Effector memory CD4-positive, alpha-beta T cell (primary cell): ENCODE results near the gene SYNJ2.

Source experiments
- DNase-seq, 3 donors: peaks; one replicate each; pipeline ENCODE4 v3.0.0-alpha.2; 2020
- H3K27ac ChIP-seq: 2 replicates; pipeline ENCODE4 v1.7.0; 2013; ENCODE audit warnings: mild to moderate bottlenecking, low read length, moderate library complexity; ENCODE audit not compliant: insufficient read depth, poor library complexity, severe bottlenecking
- H3K27me3 ChIP-seq: replicated peaks from 2 replicates; pipeline ENCODE4 v1.7.0; 2013; ENCODE audit warnings: mild to moderate bottlenecking, low read length; ENCODE audit not compliant: insufficient read depth, control insufficient read depth, poor library complexity, severe bottlenecking
- H3K36me3 ChIP-seq: 2 replicates; pipeline ENCODE4 v1.7.0; 2013; ENCODE audit warnings: mild to moderate bottlenecking, low read length, moderate library complexity; ENCODE audit not compliant: control insufficient read depth, insufficient read depth
- H3K4me1 ChIP-seq: 2 replicates; pipeline ENCODE4 v1.7.0; 2013; ENCODE audit warnings: low read length, mild to moderate bottlenecking; ENCODE audit not compliant: control insufficient read depth, insufficient read depth, poor library complexity, severe bottlenecking
- H3K4me3 ChIP-seq: 2 replicates; pipeline ENCODE4 v1.7.0; 2013; ENCODE audit warnings: low read length, low read depth, mild to moderate bottlenecking; ENCODE audit not compliant: insufficient read depth, poor library complexity, severe bottlenecking
- H3K9me3 ChIP-seq: 2 replicates; pipeline ENCODE4 v1.7.0; 2013; ENCODE audit warnings: mild to moderate bottlenecking, low read length, moderate library complexity; ENCODE audit not compliant: control insufficient read depth

Gene SYNJ2

DNA sequence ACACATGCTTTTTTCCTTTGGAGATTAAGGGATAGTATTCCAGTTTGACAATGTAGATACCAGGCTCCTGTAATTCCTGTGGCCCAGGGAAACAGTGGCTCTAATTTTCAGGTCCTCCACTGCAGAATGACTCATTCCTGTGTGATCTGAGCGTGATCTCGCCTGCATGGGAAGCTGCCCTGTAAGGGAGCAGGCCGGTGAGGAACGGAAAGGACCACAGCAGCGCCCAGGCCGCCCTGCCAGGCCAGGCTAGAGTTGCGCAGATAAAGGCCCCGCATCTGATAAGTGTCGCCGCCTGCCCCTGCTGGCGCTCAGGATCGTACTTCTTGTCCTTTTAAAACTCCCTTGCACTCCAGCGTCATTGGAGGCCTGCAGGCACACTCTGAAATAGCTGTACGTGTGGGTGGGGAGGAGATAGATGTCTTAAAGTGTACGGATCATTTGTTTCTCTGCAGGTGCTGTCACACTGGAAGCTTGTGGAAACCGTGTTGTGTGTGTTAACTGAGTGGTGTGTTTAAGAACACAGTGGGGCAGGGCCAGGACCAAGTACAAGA, 60.7 kb downstream of the SYNJ2 start:
- Histone ChIP-seq H3K9me3 (no peaks in the 10 kb centered on the region), H3K27me3 (no peaks in the 10 kb centered on the region), H3K27ac (no peak overlapping the region), H3K36me3 (peaks cover 30% of the 10 kb centered on the region), H3K4me1 (no peaks in the 10 kb centered on the region), H3K4me3 (no peak overlapping the region)
- DNase-seq = no peak

DNA sequence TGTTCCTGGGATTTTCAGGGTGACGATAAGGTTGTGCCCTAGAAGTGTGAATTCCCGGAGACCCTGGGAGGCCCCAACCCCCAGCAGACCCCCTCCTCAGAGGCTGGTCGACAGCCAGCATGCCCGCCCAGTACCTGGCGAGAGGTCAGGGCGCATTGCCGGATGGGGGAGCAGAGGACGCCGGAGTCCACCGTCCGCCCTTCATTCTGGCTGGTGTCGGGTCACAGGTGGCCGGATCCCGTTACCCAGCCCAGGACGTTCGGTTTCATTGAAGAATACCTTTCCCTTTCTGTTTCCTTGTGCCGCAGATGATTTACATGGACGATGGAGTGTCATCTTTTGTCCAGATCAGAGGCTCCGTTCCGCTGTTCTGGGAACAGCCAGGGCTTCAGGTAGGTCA, 61.3 kb downstream of the SYNJ2 start:
- Histone ChIP-seq H3K4me3 (no peak overlapping the region), H3K9me3 (no peaks in the 10 kb centered on the region), H3K27ac (no peak overlapping the region), H3K4me1 (no peaks in the 10 kb centered on the region), H3K27me3 (no peaks in the 10 kb centered on the region), H3K36me3 (peaks cover 27% of the 10 kb centered on the region)
- DNase-seq = no peak

DNA sequence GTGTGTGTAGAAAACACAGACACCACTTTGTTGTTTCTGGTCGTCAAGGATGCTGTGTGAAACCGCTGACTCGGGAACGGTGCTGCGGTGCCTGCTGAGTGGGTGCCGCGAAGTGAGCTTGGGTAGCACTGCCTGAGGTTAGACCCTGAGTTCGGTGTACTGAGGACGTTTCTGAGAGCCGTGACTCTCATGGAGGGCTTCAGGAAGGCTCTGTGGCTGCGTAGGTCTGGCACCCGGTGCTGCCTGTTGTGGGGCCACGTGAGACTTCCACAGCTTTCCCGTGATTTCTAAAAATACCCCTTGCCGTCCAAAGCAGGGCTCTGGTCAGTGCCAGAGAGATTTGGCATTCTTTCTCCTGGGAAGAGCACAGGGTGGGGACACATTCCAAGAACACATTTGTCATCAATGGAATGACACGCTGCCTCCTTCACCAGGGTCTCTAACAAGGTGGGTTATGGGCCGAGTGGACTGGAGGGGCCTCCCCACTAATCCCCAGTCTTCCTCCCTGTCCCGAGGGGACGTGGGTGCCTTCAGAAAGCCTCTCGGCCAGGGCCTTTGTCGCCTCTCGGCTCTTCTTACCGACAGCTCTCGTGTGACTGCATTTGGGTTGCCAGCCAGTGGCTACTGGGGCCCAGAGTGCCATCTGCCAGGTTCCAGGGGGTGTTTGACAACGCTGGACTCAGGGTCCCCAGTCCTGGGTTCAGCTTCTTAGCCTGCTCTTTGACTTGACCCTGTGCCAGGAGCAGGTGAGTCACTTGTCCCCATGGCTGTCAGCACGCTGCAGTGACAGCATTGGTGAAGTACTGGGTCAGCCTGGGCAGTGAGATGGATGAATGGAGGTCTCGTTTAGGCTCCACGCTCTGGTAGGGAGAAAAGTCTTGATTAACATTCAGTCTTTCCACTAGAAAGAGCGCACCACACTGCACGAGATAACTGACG, 62.2 kb downstream of the SYNJ2 start:
- Histone ChIP-seq H3K9me3 (no peaks in the 10 kb centered on the region), H3K27me3 (no peaks in the 10 kb centered on the region), H3K27ac (no peak overlapping the region), H3K4me3 (no peak overlapping the region), H3K36me3 (peaks cover 26% of the 10 kb centered on the region), H3K4me1 (no peaks in the 10 kb centered on the region)
- DNase-seq = no peak

DNA sequence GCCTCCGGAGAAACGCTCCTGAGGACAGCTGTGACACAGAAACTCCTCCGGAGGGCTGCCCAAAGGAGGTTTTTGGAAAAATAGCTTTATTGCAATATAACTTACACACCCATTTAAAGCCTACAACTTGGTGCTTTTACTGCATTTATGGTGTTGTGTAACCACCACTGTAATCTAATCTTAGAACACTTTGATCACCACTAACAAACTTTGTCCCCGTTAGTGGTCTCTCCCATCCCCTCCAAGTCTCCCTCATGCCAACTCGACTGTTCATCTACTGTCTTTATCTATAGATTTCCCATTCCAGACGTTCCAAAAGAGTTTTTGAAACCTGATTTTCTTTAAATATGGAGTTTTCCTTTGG, 62.8 kb downstream of the SYNJ2 start:
- Histone ChIP-seq H3K27ac (no peak overlapping the region), H3K9me3 (no peaks in the 10 kb centered on the region), H3K36me3 (peaks cover 26% of the 10 kb centered on the region), H3K27me3 (no peaks in the 10 kb centered on the region), H3K4me3 (no peak overlapping the region), H3K4me1 (no peaks in the 10 kb centered on the region)
- no peak for DNase-seq

- Histone ChIP-seq H3K27me3 (no peaks in the 10 kb centered on the region), H3K27ac (no peak overlapping the region), H3K4me3 (no peak overlapping the region), H3K36me3 (peaks cover 26% of the 10 kb centered on the region), H3K9me3 (no peaks in the 10 kb centered on the region), H3K4me1 (no peaks in the 10 kb centered on the region)
- no peak for DNase-seq
Observed at GRCh38 chr6:158046201-158047126, 64.8 kb downstream of the SYNJ2 start.

DNA sequence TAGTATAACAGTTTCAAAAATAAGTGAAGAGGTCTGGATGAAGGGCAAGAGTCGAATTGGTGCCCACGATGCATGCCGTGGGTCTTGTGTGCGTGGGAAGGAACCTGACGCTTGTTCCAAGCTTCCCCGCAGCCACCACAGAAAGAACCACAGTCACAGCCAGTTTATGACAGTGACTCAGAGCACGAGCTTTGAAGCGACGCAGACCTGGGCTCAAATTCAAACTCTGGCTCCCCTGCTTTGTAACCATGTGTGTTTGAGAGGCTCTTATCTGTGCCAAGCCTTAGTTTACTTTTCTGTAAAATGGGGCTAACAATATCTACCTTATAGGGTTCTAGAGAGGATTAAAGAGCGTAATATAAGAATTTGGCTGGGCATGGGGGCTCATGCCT, 65.5 kb downstream of the SYNJ2 start:
- no peaks in the 10 kb centered on the region for H3K4me1 ChIP-seq
- H3K27me3 ChIP-seq = no peaks in the 10 kb centered on the region
- H3K9me3 ChIP-seq = no peaks in the 10 kb centered on the region
- peaks cover 23% of the 10 kb centered on the region for H3K36me3 ChIP-seq
- DNase-seq = peak in 2 of 3 donors; percentile 10 to 15
- no peak overlapping the region for H3K27ac ChIP-seq
- no peak overlapping the region for H3K4me3 ChIP-seq

DNA sequence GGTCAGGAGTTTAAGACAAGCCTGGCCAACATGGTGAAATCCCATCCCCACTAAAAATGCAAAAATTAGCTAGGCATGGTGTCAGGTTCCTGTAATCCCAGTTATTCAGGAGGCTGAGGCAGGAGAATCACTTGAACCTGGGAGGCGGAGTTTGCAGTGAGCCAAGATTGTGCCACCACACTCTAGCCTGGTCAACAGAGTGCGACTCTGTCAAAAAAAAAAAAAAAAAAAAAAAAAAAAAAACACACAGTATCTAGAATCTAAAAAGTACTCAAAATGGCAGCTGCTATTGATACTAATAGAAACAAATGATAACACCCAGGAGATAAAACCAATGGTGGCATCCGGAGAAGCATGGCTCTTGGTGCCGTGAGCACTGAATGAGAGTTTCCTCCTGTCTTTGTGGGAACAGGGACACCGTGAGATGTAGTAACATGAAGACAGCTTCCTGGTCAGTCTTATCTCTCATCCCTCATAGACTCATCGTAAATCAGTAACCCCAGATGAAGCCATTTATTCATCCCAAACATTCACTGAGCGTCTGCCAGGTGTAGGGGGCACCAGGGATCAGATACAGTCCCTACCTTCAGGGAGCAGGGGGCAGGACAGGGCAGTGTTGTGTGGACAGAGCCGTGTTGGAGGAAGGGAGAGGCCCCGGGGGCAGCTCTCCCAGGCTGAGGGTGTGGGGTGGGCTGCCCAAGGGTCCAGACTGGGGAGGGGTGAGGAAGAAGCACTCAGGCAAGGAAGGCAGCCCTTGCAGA, 66.1 kb downstream of the SYNJ2 start:
- no peaks in the 10 kb centered on the region for H3K9me3 ChIP-seq
- no peaks in the 10 kb centered on the region for H3K4me1 ChIP-seq
- H3K36me3 ChIP-seq = peaks cover 17% of the 10 kb centered on the region
- H3K4me3 ChIP-seq = no peak overlapping the region
- no peak for DNase-seq
- H3K27ac ChIP-seq = no peak overlapping the region
- H3K27me3 ChIP-seq = no peaks in the 10 kb centered on the region

- no peaks in the 10 kb centered on the region for H3K27me3 ChIP-seq
- no peak overlapping the region for H3K4me3 ChIP-seq
- H3K36me3 ChIP-seq = peaks cover 11% of the 10 kb centered on the region
- no peaks in the 10 kb centered on the region for H3K9me3 ChIP-seq
- no peak overlapping the region for H3K27ac ChIP-seq
- DNase-seq = no peak
- no peaks in the 10 kb centered on the region for H3K4me1 ChIP-seq
Observed at GRCh38 chr6:158048589-158048988, 66.9 kb downstream of the SYNJ2 start.

GRCh38 chr6:158049055-158050028, 67.7 kb downstream of the SYNJ2 start:
- Histone ChIP-seq H3K27me3 (no peaks in the 10 kb centered on the region), H3K9me3 (no peaks in the 10 kb centered on the region), H3K4me3 (no peak overlapping the region), H3K4me1 (no peaks in the 10 kb centered on the region), H3K36me3 (peaks cover 5% of the 10 kb centered on the region), H3K27ac (no peak overlapping the region)
- no peak for DNase-seq
